Measurements from ENCODE around the gene MELTF. TPM values are rescaled to one million over a fixed set of nuclear protein-coding genes. Genes with fewer than 3 reads are reported as not detected.

MELTF gene
- polyA plus RNA-seq, 3 donors = 0.34 to 2.8 (median 0.36) TPM

DNA sequence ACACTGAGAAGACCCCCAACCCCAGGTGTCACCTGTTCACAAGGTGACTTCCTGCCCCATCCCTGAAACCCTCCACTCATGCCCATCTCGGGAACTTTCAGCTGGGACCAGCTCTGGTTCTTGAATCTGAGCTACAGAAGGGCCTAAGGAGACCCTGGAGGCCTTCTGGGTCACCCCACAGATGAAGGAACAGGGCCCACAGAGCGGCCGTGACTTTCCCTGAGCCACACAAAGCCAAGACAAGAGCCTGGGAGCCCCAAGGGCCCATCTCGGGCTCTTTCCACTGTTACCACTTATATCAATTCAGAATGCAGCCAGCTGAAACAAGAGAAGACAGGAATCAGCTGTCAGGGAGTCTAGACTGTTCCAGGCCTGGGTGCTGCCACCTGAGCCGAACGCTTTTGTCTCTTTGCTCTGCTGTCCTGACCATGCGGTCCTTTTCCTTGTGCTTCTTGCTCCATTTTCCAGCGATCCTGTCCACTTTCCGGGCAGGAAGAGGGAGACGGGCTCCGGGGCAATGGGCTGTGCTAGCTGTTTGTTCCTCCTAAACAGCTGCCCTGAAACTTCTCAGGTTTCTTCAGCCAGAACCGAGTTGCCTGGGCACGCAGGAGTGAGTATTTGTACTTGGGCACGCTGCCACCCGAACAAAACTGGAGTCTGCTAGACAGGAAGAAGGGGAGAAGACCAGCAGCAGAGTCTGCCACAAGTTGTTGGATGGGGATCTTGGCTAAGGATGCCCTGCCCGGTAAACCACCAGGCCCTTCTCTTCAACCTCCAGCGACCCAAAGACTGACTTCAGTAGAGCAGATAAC is 33.0 kb downstream of the MELTF start:
- H3K4me3 ChIP-seq (replicated peaks in 1 of 3; ENCODE audit: low read depth in 2 of 3, low read length in 3 of 3) = no peak overlapping the region
- intact Hi-C loops (cut with micrococcal nuclease) = loop anchor here in 1 of 2 donors (10.0 kb wide), 1 partner anchor 48 kb away; no protein-coding TSS in a partner anchor
- H3K36me3 ChIP-seq (replicated peaks in 1 of 2; ENCODE audit: control insufficient read depth in 1 of 2, insufficient read depth in 2 of 2, low read length in 2 of 2) = no peaks in the 10 kb centered on the region
- no peaks in the 10 kb centered on the region for H3K36me3 Mint-ChIP-seq
- peaks cover 0 to 6% (median 0%) of the 10 kb centered on the region in 7 donors for H3K9me3 Mint-ChIP-seq
- H3K4me1 ChIP-seq (ENCODE audit: control insufficient read depth in 1 of 2, insufficient read depth in 2 of 2, low read length in 2 of 2) = peaks cover 0 to under 1% of the 10 kb centered on the region in 2 donors
- H3K4me1 Mint-ChIP-seq = peaks cover 3% of the 10 kb centered on the region
- no peak overlapping the region for H2AFZ ChIP-seq (ENCODE audit: insufficient read depth, low read depth, low read length, poor library complexity, severe bottlenecking)
- WGBS (ENCODE audit: insufficient coverage) = 86% methylated on average over 12 of the region's 17 CpGs
- H3K27me3 Mint-ChIP-seq (ENCODE audit: low read depth in 3 of 3) = peaks cover 2 to 6% (median 3%) of the 10 kb centered on the region in 3 donors
- H3K4me2 ChIP-seq (replicated peaks; ENCODE audit: extremely low read depth, low read length, poor library complexity, severe bottlenecking) = no peak overlapping the region
- no peaks in the 10 kb centered on the region for H3K79me2 ChIP-seq (ENCODE audit: insufficient read depth, low read length)
- peak overlapping the region in 1 of 7 donors; percentile 63 for H3K27ac Mint-ChIP-seq
- peaks cover 0 to under 1% of the 10 kb centered on the region in 2 donors for H3K27me3 ChIP-seq (ENCODE audit: control insufficient read depth in 2 of 2, insufficient read depth in 2 of 2, low read length in 2 of 2)
- no peaks in the 10 kb centered on the region for H4K20me1 ChIP-seq (ENCODE audit: insufficient read depth, low read length)
- DNase-seq = no peak
- TF ChIP-seq, protein P1, sequence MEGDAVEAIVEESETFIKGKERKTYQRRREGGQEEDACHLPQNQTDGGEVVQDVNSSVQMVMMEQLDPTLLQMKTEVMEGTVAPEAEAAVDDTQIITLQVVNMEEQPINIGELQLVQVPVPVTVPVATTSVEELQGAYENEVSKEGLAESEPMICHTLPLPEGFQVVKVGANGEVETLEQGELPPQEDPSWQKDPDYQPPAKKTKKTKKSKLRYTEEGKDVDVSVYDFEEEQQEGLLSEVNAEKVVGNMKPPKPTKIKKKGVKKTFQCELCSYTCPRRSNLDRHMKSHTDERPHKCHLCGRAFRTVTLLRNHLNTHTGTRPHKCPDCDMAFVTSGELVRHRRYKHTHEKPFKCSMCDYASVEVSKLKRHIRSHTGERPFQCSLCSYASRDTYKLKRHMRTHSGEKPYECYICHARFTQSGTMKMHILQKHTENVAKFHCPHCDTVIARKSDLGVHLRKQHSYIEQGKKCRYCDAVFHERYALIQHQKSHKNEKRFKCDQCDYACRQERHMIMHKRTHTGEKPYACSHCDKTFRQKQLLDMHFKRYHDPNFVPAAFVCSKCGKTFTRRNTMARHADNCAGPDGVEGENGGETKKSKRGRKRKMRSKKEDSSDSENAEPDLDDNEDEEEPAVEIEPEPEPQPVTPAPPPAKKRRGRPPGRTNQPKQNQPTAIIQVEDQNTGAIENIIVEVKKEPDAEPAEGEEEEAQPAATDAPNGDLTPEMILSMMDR (IDR thresholded peaks at IDR 0.05) = no peak
- H3K4me3 Mint-ChIP-seq = no peak overlapping the region
- no peaks in the 10 kb centered on the region for H3K9me3 ChIP-seq (replicated peaks in 1 of 2; ENCODE audit: control insufficient read depth in 1 of 2, insufficient read depth in 1 of 2, low read length in 2 of 2)
- no peak overlapping the region for H3K9ac ChIP-seq (ENCODE audit: insufficient read depth, low read length, poor library complexity, severe bottlenecking)
- no peak overlapping the region for H3K27ac ChIP-seq (ENCODE audit: low read depth in 1 of 2, low read length in 2 of 2)

- intact Hi-C loops (cut with micrococcal nuclease) = loop anchor here in 1 of 2 donors (10.0 kb wide), 1 partner anchor 49 kb away; no protein-coding TSS in a partner anchor
- no peak overlapping the region for H3K4me3 ChIP-seq (replicated peaks in 1 of 3; ENCODE audit: low read depth in 2 of 3, low read length in 3 of 3)
- H3K27me3 ChIP-seq (ENCODE audit: control insufficient read depth in 2 of 2, insufficient read depth in 2 of 2, low read length in 2 of 2) = no peaks in the 10 kb centered on the region
- peaks cover 0 to 6% (median 0%) of the 10 kb centered on the region in 7 donors for H3K9me3 Mint-ChIP-seq
- no peak overlapping the region for H3K9ac ChIP-seq (ENCODE audit: insufficient read depth, low read length, poor library complexity, severe bottlenecking)
- H3K27me3 Mint-ChIP-seq (ENCODE audit: low read depth in 3 of 3) = peaks cover under 1 to 1% (median 1%) of the 10 kb centered on the region in 3 donors
- TF ChIP-seq, protein P1 (IDR thresholded peaks at IDR 0.05) = no peak
- 94% methylated on average over 12 of the region's 14 CpGs for WGBS (ENCODE audit: insufficient coverage)
- no peaks in the 10 kb centered on the region for H3K4me1 ChIP-seq (ENCODE audit: control insufficient read depth in 1 of 2, insufficient read depth in 2 of 2, low read length in 2 of 2)
- peaks cover 2% of the 10 kb centered on the region for H3K4me1 Mint-ChIP-seq
- H3K36me3 ChIP-seq (replicated peaks in 1 of 2; ENCODE audit: control insufficient read depth in 1 of 2, insufficient read depth in 2 of 2, low read length in 2 of 2) = no peaks in the 10 kb centered on the region
- H3K27ac Mint-ChIP-seq = no peak overlapping the region
- H3K9me3 ChIP-seq (replicated peaks in 1 of 2; ENCODE audit: control insufficient read depth in 1 of 2, insufficient read depth in 1 of 2, low read length in 2 of 2) = no peaks in the 10 kb centered on the region
- H3K4me2 ChIP-seq (replicated peaks; ENCODE audit: extremely low read depth, low read length, poor library complexity, severe bottlenecking) = no peak overlapping the region
- H4K20me1 ChIP-seq (ENCODE audit: insufficient read depth, low read length) = no peaks in the 10 kb centered on the region
- no peaks in the 10 kb centered on the region for H3K79me2 ChIP-seq (ENCODE audit: insufficient read depth, low read length)
- DNase-seq = no peak
- H3K36me3 Mint-ChIP-seq = no peaks in the 10 kb centered on the region
- no peak overlapping the region for H2AFZ ChIP-seq (ENCODE audit: insufficient read depth, low read depth, low read length, poor library complexity, severe bottlenecking)
- no peak overlapping the region for H3K27ac ChIP-seq (ENCODE audit: low read depth in 1 of 2, low read length in 2 of 2)
- no peak overlapping the region for H3K4me3 Mint-ChIP-seq
Measured at GRCh38 chr3:196995646-196996355, 33.8 kb downstream of the MELTF start.

Data from CD14-positive monocyte (primary cell).